Esophagus squamous epithelium (tissue), 4 donors: Measurements from ENCODE around the gene EDEM3.

Experiments used
- POLR2A ChIP-seq, 4 donors: fragments of 450-650 bp; IDR thresholded peaks; one replicate each; pipeline ENCODE4 v1.6.1; 2017; ENCODE audit warnings: antibody characterized with exemption in 4 of 4, mild to moderate bottlenecking in 4 of 4, moderate library complexity in 3 of 4
- TF ChIP-seq, protein P1 (sequence below), 6 experiments: fragments of 450-650 bp in 4 of 6; fragments of 200-600 bp in 2 of 6; sonication (generic) in 2 of 6; IDR thresholded peaks; one replicate each; pipeline ENCODE4 v1.5.1; 2016 to 2019; ENCODE audit warnings: antibody characterized with exemption in 6 of 6, mild to moderate bottlenecking in 4 of 6, moderate library complexity in 4 of 6

DNA sequence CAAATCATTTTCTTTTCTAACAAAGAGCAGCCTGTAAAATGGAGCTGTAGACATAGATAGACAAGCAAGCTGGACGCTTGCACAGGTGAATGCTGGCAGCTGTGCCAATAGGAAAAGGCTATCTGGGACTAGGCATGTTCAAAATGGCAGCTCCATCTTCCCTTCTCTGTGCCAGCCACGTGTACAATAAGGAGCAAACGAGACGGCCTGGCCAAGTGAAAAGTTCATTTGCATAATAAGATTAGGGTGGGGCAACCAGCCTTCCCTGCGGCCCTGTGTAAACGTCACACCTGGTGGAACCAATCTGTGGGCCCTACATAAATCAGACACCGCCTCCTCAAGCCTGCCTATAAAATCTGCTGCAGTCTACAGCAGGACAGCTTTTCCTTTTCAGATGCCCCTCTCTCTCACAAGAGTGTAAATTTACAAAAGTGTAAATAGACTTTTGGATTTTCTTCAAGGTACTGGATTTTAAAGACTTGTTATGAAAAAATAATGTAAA lies 16.6 kb upstream of the EDEM3 start:
- TF ChIP-seq, protein P1, sequence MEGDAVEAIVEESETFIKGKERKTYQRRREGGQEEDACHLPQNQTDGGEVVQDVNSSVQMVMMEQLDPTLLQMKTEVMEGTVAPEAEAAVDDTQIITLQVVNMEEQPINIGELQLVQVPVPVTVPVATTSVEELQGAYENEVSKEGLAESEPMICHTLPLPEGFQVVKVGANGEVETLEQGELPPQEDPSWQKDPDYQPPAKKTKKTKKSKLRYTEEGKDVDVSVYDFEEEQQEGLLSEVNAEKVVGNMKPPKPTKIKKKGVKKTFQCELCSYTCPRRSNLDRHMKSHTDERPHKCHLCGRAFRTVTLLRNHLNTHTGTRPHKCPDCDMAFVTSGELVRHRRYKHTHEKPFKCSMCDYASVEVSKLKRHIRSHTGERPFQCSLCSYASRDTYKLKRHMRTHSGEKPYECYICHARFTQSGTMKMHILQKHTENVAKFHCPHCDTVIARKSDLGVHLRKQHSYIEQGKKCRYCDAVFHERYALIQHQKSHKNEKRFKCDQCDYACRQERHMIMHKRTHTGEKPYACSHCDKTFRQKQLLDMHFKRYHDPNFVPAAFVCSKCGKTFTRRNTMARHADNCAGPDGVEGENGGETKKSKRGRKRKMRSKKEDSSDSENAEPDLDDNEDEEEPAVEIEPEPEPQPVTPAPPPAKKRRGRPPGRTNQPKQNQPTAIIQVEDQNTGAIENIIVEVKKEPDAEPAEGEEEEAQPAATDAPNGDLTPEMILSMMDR (IDR thresholded peaks at IDR 0.05) = no peak
- no peak for TF ChIP-seq POLR2A (IDR thresholded peaks at IDR 0.05)
